Cerebellar cortex (tissue), 1 donor: ENCODE results near the gene GJD4.

Source experiments
- DNase-seq: peaks from one replicate; pipeline ENCODE4 v3.0.0-alpha.2; 2015; ENCODE audit warnings: low spot score

The GJD4 gene, protein sequence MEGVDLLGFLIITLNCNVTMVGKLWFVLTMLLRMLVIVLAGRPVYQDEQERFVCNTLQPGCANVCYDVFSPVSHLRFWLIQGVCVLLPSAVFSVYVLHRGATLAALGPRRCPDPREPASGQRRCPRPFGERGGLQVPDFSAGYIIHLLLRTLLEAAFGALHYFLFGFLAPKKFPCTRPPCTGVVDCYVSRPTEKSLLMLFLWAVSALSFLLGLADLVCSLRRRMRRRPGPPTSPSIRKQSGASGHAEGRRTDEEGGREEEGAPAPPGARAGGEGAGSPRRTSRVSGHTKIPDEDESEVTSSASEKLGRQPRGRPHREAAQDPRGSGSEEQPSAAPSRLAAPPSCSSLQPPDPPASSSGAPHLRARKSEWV

DNA sequence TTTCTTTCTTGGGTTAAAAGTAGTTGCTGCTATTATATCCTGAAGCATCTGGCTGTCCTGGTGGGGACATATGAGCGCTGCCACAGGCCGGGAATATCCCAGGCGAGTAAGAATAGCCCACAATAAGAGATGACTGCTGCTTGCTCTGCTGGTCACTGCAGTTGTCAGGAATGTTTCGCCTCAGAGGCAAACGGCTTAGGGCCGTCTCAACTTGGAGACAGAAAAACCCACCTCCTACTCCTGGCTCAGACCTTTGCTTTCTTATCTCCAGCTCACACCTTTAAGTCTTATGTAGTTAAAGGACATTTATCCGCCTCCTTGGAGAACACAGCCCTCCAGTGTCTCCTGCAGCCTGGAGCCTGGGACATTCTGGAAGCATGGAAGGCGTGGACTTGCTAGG, at the start of gene GJD4:
Gene GJD4 (plus strand): TSS at position 151 of the 400 bp plus-strand sequence. CDS start 227 bp downstream, at position 378.
- DNase-seq, result no peak

DNA sequence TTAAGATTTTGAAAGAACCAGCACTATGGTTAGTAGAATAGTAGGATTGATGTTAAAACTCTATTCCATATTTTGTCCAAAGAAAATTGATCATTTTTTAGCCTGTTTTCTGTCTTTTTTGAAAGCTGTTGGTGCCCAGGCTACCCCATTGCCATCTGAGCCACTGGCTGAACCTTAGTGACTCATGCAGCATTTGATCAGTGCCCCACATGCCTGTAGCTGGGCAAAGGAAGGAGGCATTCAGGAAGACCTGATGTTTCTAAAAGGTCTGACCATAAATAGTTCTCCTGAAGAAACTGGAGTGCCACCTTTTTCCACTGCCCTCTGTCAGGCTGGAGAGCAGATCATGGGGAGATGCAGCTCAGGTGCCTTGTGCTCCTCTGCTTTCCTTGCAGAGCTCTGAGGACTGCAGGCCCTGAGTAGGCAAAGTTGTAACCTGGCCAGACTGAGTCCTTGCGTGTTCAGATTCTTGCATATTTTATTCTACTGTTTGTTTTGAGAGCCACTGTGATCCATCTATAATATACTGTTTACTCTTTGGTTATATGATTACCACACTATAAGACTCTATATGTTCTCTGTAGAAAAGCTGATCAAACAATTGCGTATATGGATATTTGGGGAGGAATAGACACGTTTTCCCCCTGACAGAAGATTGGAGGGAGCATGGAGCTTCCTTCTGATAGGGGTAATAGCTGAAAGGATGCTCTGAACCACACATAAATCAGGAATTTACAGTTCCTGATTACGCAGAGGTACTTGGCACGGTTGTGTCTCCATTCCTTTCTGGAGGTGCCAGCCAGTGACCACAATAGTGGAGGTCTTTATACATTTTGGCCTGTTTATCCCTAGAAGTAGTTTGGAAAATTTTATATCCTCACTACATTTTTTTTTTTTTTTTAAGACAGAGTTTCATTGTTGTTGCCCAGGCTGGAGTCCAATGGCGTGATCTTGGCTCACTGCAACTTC, 48.9 kb upstream of the GJD4 start:
- no peak for DNase-seq

DNA sequence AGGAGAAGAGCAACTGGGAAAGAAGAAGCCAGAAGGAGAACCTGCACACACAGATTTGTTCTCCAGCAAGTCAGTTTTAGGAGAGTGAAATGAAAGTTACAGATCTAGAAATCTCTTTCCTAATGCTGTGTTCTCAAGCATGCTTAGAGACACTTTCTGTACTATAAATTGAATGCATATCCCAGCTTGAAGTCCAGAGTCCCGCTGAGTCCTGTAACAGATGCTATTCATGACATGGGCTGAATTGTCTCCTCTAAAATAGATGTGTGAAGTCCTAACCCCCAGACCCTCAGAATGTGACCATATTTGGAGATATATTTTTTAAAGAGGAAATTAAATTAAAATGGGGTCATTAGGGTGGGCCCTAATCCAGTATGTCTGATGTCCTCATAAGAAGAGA, 46.9 kb upstream of the GJD4 start:
- no peak for DNase-seq

DNA sequence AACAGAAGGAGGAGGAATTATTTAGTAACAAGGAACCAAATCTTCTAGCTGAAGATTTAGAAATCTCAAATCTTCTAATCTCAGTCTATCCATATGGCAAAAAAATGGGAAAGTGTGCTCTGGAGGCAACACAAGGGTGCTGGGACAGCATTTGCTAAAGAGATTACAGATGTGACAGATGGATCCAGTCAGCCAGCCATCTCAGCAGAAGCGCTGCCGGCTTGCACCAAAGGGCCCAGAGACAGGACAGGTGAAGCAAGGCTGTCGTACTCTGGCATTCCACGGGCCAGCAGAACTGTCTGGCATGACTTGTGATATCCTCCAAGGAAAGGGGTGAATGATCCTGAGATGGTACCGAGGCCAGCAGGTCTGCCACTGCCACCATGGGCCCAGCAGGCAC, 45.7 kb upstream of the GJD4 start:
- no peak for DNase-seq

DNA sequence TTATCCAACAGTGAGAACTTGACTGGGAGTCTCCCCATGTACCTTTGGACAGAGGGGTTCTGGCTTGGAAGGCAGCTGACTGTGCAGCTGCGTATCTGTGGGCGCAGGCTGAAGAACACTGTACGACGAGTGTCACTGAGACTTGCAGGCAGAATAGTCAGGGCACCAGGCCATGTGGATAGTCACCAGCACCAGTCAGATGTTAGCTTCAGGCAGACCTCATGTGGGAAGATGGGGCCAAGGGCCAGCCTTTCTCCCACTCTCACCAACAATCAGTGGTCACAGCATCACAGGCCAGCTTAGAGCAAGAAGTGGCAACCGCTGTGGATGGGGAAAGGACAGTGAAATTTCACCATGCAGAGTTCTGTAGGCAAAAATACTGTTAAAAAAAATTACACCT, 43.4 kb upstream of the GJD4 start:
- no peak for DNase-seq

DNA sequence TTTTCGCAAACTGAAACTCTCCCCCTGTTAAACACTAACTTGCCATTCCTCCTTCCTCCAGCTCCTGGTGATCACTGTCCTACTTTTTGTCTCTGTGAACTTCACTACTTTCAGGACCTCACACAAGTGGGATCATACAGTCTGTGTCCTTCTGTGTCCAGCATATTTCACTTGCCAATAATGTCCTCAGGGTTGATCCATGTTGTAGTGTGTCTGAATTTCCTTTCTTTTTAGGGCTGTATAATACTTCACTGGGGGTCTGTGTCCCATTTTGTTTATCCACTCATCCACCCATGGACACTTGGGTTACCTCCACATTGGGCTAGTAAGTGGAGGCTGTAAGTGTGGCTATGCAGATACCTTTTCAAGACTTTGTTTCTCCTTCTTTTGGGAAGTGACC, 42.7 kb upstream of the GJD4 start:
- no peak for DNase-seq

DNA sequence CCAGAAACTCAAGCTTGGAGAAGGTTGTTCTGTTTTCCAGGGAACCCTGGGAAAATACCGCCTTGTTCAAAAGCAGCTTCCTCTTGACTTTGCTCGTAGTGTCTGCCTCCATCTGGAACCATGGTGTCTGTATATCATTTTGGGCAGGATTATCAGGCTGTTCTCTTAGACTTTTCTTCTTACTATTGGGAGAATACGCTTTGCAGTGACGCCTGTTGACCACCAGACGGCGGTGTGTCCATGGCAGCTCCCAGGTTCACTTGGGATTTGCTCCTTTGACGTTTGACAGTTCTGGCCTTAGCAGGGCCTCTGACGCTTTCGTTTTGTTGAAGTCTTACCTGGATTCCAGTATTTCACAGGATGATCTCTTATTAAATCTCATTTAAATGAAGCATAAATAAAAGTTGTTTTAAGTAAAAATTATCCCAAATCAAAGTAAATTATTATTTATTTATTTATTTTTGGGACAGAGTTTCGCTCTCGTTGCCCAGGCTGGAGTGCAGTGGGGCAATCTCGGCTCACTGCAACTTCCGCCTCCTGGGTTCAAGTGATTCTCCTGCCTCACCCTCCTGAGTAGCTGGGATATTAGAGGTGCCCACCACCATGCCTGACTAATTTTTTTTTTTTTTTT, 41.8 kb upstream of the GJD4 start:
- DNase-seq, result peak; percentile 60

DNA sequence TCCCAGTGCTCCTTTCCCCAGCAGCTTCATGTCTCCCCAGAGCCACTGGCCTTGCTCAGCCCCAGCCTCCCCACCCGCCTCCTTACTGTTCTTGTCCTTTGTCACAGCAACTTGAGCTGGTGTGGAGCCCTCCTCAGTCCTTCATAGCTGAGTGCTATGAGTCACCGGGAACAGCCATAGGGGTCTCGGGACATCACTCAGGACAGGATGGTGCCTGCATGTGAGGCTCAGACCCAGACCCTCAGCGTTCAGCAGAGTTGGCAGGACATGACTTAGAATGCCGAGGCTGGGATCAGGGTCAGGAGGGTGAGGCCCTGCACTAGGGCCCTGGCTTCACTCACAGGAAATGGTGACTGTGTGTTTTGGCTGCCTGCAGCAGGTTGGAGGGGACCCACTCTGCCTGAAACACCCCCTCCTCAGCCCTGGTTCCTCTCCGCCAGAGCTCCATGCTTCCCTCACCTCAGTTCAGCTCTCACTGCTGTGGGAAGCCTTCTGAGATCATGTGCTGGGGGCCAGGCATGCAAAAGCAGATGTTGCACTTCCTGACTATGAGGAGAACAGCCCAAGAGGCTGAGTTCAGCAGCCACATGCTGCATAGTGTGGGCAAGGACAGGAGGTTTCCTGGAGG, 40.7 kb upstream of the GJD4 start:
- no peak for DNase-seq

DNA sequence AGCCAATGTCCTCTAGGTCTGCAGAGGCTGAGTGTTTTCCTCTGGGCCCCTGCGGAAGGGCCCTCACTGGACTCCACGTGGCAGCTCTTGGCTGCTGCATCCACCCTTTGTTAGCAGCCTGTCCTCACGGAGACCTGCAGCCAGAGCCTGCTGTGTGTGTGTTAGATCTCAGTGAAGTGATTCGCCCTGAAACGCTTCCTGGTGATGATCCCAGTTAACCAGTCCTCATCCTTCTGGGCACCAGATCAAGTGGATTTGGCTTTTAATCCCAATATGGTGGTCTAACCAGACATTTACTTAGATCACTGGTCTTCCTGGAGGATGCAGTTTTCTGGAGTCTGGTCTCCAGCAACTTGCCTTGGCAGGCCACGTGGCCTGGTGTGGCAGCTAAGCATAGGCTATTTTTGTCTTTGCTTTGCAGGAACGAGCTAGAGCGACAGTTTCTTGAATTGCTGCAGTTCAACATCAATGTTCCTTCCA, 39.5 kb upstream of the GJD4 start:
- DNase-seq, result peak; percentile 70

DNA sequence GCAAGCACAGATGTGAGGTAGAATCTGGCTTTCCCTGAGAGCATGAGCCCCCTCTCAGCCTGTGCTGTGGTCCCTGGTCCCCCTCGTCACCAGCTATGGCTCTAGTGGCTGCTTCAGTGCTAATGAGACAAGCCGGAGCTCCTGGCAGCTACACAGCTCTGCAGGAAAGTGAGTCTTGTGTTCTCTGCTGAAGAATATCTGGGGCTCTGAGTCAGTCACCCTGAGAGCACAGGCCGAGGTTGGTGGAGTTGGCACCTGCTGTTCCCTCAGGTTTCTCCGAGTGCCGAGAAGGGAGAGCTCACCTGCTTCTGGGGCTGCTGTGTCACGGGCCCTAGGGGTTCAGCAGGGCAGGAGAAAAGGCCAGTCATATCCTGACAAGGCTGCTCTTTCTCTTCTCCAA, 37.2 kb upstream of the GJD4 start:
- DNase-seq, result no peak

DNA sequence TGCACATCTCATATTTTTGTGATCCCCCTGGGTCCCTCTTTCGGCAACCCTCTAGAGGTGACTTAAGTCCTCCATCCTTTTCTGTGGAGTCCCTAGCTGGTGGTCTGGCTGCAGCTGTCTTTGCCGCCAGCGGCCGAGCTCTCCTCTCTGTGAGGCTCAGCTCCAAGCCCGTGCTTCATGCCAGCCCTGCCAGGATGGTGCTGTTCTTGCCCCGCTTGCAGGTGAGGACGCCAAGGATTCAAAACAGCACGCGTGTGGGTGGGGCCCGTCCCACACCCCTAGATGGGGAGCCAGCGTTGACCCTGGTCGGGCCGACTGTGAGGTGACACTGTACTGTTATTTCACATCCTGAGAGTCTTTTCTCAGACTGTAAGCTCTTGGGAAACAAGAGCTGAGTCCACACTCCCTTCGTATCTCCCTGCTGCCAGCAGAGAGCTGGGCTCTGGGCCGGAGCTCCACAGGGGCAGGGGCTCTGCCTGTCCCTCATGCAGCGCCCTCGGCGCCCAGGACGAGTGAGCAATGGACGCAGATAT, 36.6 kb upstream of the GJD4 start:
- no peak for DNase-seq

DNA sequence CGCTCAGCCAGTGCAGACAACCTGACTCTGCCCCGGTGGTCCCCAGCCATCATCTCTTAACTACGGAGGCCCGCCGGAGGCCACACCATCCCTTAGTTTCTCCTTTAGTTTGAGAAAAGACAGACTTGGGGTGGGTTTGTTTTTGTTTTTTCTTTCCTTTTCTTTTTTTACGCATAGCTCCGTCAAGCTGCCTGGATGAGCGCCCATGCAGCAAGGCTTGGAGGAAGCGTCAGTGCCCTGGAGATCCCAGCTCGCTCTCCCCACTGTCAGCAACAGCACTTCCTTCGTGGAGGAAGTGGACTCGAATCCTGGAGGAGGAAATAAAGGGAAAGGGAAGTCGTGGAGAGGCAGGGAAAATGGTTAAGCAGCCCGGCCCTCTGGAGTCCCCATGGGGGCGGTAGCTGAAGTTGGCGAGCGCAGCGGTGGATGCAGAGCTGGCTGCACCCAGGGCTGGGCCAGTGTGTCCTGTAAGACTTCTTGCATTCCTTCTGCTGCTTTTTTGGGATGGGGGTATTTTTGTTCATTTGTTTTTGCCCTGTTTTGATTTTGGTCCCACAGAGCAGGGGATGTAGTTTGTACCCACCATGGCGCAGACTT, 35.9 kb upstream of the GJD4 start:
- no peak for DNase-seq

DNA sequence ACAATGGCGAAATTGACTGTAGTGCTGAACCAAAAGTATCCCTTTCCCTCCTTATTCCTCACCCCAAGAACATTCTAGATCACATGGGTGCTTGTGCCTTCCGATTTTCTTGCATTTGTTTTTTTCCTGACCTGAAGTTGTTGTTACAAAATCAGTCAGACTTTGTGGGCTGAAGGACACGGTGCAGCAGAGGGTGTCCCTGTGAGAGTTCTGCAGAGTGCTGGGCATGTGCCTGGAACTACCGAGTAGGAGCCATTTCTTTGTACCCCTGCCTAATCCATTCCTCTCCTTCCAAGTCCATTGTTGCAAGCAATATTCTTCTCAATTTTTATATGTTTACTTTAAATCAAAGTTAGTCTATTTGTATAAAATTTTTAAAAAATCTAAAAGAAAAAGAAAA, 35.3 kb upstream of the GJD4 start:
- no peak for DNase-seq

DNA sequence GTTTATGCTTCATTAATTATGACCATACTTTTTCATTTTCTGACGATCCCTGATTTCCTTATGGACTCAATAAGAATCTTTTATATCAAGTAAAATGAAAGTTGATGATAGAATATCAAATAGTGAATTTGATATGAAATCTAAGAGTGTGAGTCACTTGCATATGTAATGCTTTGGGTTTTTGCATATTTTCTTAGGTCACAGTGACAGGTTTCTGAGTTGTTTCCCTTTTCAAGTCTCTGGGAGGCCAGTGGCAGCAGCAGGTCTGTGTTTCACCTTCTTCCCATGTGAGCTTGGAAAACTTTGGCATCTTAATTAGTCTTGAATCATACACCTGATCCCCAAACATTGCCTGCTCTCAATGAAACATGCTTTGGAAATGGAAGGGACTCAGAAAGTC, 34.7 kb upstream of the GJD4 start:
- DNase-seq, result no peak

DNA sequence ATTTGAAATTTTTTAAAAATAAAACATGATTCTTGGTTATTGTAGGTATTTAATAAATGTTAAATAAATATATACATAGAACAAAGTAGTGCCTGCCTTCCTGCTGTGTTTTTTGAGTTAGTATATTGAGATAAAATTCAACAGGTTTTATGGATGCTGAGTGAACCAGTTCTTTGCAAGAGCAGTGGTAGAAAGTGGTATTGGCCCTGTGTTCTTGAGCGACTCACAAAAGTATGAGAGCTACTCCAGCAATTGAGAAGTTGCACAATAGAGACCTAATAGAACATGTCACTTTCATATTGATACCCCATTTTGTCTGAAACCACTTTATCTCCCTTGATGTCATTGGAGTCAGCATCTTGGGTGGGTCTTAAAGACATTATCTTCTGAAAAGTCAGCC, 32.6 kb upstream of the GJD4 start:
- no peak for DNase-seq

DNA sequence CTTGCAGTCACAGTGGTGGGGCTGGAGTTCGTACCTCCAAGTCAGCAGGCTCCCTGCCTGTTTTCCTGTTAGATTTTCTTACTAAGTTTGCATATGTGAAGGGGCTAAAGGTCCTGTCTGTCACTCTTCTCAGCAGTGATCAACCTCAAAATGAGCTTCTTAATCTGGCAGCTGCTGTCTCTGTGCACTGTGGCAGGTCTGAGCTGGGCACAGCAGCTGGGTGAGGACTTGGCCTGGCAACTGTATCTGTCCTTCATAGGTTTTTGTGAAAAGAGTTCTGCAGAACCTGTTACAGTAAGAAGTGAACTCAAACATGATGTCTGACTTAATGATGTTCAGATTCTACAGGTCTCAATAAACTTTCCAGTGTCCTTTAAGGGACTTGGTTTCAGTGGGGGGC, 31.3 kb upstream of the GJD4 start:
- DNase-seq, result no peak

DNA sequence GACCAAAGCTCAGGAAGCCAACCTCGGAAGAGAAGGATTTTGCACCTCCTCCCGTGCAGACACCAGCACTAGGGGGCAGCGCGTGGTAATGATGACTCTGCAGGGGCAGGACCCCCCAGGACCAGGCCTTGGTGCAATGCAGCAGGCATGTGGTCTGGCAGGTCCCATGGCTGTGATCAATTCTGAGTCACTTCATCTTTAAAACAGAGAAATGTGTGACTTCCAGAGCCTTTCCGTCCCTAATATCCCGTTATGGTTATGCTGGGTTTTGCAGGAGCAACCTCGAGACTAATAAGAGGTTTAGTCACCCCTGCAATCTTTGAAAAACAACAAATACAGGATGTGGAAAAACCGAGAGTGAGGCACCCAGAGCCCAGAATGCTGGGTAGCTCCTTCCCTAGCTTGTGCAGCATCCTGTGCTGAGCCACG, 30.2 kb upstream of the GJD4 start:
- DNase-seq, result no peak

DNA sequence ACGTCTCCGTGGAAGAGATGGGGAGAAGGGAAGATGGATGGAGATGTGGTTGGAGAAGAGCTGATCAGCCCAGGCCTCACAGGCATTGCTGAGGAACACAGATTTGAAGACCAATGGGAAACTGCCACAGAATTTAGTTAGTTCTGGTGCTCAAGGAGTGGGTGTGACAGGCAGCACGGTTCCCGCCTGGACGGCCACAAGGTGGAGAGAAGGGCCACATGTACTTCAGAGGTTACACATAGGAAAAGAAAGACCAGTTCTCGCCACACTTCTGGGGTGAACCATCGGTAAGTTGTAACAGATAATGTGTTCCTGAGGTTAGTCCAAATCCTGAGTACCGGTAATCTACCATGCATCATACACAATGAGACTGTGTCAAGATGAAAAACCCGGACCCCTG, 29.5 kb upstream of the GJD4 start:
- no peak for DNase-seq

DNA sequence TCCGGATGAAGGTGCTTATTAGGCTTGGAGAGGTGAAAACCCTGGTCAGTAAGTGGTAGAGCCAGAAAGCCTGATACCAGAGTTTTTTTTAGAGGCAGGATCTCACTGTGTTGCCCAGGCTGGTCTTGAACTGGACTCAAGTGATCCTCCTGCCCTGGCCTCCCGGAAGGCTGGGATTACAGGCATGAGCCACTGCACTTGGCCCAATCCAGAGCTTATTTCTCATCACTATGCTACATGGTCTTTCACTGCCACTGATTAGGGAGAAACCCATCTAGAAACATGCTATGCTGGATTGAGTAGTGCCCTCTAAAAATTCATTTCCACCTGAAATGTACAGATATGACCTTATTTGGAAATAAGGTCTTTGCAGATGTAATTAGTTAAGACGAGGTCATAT, 28.4 kb upstream of the GJD4 start:
- no peak for DNase-seq

DNA sequence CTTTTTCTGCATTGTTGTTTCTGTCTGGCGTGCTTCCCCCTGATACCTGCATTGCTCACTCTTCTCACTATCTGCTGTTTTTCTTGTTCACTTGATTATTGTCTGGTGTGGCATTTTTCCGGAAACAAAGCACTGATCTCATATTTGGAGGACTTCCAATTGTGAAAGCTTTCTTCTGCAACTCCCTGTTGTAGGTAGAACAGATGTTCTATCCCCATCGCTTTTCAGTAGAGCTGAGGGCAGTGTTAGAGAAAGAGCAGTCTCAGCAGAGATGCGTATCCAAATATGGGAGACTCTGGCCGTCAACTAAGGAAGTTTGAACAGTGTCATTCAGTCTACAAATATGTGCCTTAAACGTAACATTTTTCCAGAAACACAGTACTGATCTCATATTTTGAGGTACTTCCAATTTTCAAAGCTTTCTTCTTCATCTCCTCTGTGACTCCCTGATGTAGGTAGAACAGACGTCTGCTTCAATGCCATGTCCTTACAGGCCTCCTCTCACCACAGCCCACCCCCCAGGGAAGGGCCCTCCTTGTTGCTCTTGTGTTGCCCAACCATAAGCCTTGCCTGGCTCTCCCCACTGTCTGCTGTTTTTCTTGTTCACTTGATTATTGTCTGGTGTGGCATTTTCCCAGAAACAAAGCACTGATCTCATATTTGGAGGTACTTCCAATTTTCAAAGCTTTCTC, 27.1 kb upstream of the GJD4 start:
- DNase-seq, result no peak

DNA sequence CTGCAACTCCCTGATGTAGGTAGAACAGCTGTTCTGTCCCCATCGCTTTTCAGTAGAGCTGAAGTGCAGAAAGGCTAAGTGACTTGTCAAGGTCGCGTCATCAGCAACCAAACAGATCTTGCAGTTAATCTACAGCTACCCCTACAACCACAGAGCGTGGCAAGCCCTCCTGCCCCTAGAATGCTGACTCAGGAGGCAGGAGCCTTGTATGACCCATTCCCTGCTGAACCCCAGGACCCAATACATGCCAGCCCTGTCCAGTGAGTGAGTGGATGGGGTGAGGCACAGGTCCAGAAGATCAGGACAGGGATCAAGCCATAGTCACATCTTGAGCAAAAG, 26.6 kb upstream of the GJD4 start:
- no peak for DNase-seq
